DOHH2 (cell line): Measurements from ENCODE around the gene COPE.

ENCODE experiments used
- H3F3A ChIP-seq: fragments of 200-600 bp; sonication (generic), shearing (Covaris generic); 2 replicates; pipeline ENCODE4 v1.6.0; 2016; ENCODE audit warnings: antibody characterized with exemption, mild to moderate bottlenecking; ENCODE audit not compliant: control insufficient read depth, insufficient read depth
- H3K27ac ChIP-seq: fragments of 200-600 bp; sonication (generic); 2 replicates; pipeline ENCODE4 v1.5.1; 2014; ENCODE audit warnings: low read depth, mild to moderate bottlenecking, low read length, moderate library complexity
- H3K27me3 ChIP-seq: fragments of 200-600 bp; sonication (generic); 2 replicates; pipeline ENCODE4 v1.6.1; 2014; ENCODE audit warnings: mild to moderate bottlenecking, low read length, mixed read lengths; ENCODE audit not compliant: control insufficient read depth
- H3K36me3 ChIP-seq: fragments of 200-600 bp; sonication (generic); 2 replicates; pipeline ENCODE4 v1.6.1; 2014; ENCODE audit warnings: mild to moderate bottlenecking, low read length, moderate library complexity, mixed read lengths; ENCODE audit not compliant: control insufficient read depth
- H3K4me1 ChIP-seq: fragments of 200-600 bp; sonication (generic); 2 replicates; pipeline ENCODE4 v1.6.1; 2014; ENCODE audit warnings: mild to moderate bottlenecking, low read length, mixed read lengths; ENCODE audit not compliant: control insufficient read depth
- H3K4me2 ChIP-seq: fragments of 200-600 bp; sonication (generic); 2 replicates; pipeline ENCODE4 v1.6.0; 2014; ENCODE audit warnings: mild to moderate bottlenecking, low read length, moderate library complexity
- H3K4me3 ChIP-seq: fragments of 200-600 bp; sonication (generic); 2 replicates; pipeline ENCODE4 v1.5.1; 2014; ENCODE audit warnings: mild to moderate bottlenecking, low read length, mixed read lengths
- H3K79me2 ChIP-seq: fragments of 200-600 bp; sonication (generic); 2 replicates; pipeline ENCODE4 v1.6.1; 2014; ENCODE audit warnings: mild to moderate bottlenecking, low read length, mixed read lengths; ENCODE audit not compliant: control insufficient read depth
- H3K9me2 ChIP-seq: fragments of 200-600 bp; sonication (generic); replicated peaks from 2 replicates; pipeline ENCODE4 v1.6.1; 2014; ENCODE audit warnings: mild to moderate bottlenecking, low read length, mixed read lengths; ENCODE audit not compliant: control insufficient read depth
- H3K9me3 ChIP-seq: fragments of 200-600 bp; sonication (generic); 2 replicates; pipeline ENCODE4 v1.6.1; 2014; ENCODE audit warnings: antibody characterized with exemption, low read length, mixed read lengths; ENCODE audit not compliant: control insufficient read depth, insufficient read depth
- H4K20me1 ChIP-seq: fragments of 200-600 bp; sonication (generic); 2 replicates; pipeline ENCODE4 v1.6.0; 2014; ENCODE audit warnings: low read depth, mild to moderate bottlenecking, antibody characterized with exemption, low read length, moderate library complexity; ENCODE audit not compliant: control insufficient read depth, insufficient read depth
- CTCF ChIP-seq: fragments of 200-600 bp; sonication (generic); IDR thresholded peaks from one replicate; pipeline ENCODE4 v1.5.1; 2014; ENCODE audit warnings: antibody characterized with exemption, mild to moderate bottlenecking, low read depth, low read length; ENCODE audit not compliant: poor library complexity, severe bottlenecking
- EZH2phosphoT487 ChIP-seq: fragments of 200-600 bp; sonication (generic); IDR thresholded peaks from 2 replicates; pipeline ENCODE4 v1.6.1; 2017; ENCODE audit warnings: borderline replicate concordance, mild to moderate bottlenecking, antibody characterized with exemption, low read length, moderate library complexity, mixed read lengths

COPE gene

GRCh38 chr19:18900700-18901481 lies 18.3 kb downstream of the COPE start:
- Histone ChIP-seq H3K4me2 (no peak overlapping the region), H3K27ac (no peak overlapping the region), H3K36me3 (peaks cover 13% of the 10 kb centered on the region), H3K9me2 (no peaks in the 10 kb centered on the region), H4K20me1 (no peaks in the 10 kb centered on the region), H3K79me2 (no peaks in the 10 kb centered on the region), H3K9me3 (no peaks in the 10 kb centered on the region), H3K4me3 (no peak overlapping the region), H3K4me1 (no peaks in the 10 kb centered on the region), H3K27me3 (peaks cover 8% of the 10 kb centered on the region), H3F3A (no peaks in the 10 kb centered on the region)
- TF ChIP-seq CTCF, result no peak
- no peak for TF ChIP-seq EZH2phosphoT487

GRCh38 chr19:18899624-18900560 lies 19.3 kb downstream of the COPE start:
- Histone ChIP-seq H3K27ac (no peak overlapping the region), H3K4me2 (no peak overlapping the region), H4K20me1 (no peaks in the 10 kb centered on the region), H3K27me3 (peaks cover 16% of the 10 kb centered on the region), H3K4me3 (no peak overlapping the region), H3K9me2 (no peaks in the 10 kb centered on the region), H3K36me3 (peaks cover 10% of the 10 kb centered on the region), H3F3A (no peaks in the 10 kb centered on the region), H3K79me2 (no peaks in the 10 kb centered on the region), H3K4me1 (peaks cover 7% of the 10 kb centered on the region), H3K9me3 (no peaks in the 10 kb centered on the region)
- TF ChIP-seq EZH2phosphoT487 (no peak), CTCF (no peak)

- H3K27me3 ChIP-seq, result peaks cover 25% of the 10 kb centered on the region
- H3K36me3 ChIP-seq, result peaks cover 10% of the 10 kb centered on the region
- no peak overlapping the region for H3K27ac ChIP-seq
- peaks cover 7% of the 10 kb centered on the region for H3K4me1 ChIP-seq
- no peaks in the 10 kb centered on the region for H3F3A ChIP-seq
- no peaks in the 10 kb centered on the region for H3K79me2 ChIP-seq
- H3K9me2 ChIP-seq, result no peaks in the 10 kb centered on the region
- H3K4me2 ChIP-seq, result no peak overlapping the region
- TF ChIP-seq EZH2phosphoT487 (no peak), CTCF (no peak)
- H3K4me3 ChIP-seq, result no peak overlapping the region
- no peaks in the 10 kb centered on the region for H3K9me3 ChIP-seq
- H4K20me1 ChIP-seq, result no peaks in the 10 kb centered on the region
These were observed 20.4 kb downstream of the COPE start for GRCh38 chr19:18898607-18899408.
